GM23338 (cell line): ENCODE results near the gene COL6A1. TPM values are rescaled to one million over a fixed set of nuclear protein-coding genes. Genes with fewer than 3 reads are reported as not detected.

Source experiments
- CREB1 ChIP-seq: fragments of 250-450 bp; sonication (Bioruptor Pico); IDR thresholded peaks from 2 replicates; pipeline ENCODE4 v1.5.0; 2020; ENCODE audit warnings: low read depth, mild to moderate bottlenecking, moderate library complexity
- EZH2 ChIP-seq: fragments of 200-600 bp; sonication (generic); IDR thresholded peaks from one replicate; pipeline ENCODE4 v1.8.0; 2017; ENCODE audit warnings: antibody characterized with exemption, mild to moderate bottlenecking, low read depth; ENCODE audit not compliant: unreplicated experiment
- EZH2phosphoT487 ChIP-seq: fragments of 200-600 bp; sonication (generic); IDR thresholded peaks from one replicate; pipeline ENCODE4 v1.8.1; 2018; ENCODE audit warnings: antibody characterized with exemption; ENCODE audit not compliant: unreplicated experiment
- JUNB ChIP-seq: IDR thresholded peaks from one replicate; pipeline ENCODE4 v1.6.1; 2016; ENCODE audit warnings: antibody characterized with exemption; ENCODE audit not compliant: unreplicated experiment
- STAT1 ChIP-seq: IDR thresholded peaks from one replicate; pipeline ENCODE4 v1.6.1; 2016; ENCODE audit warnings: antibody characterized with exemption; ENCODE audit not compliant: unreplicated experiment
- ZNF114 ChIP-seq: fragments of 250-450 bp; sonication (Bioruptor Pico); IDR thresholded peaks from 2 replicates; pipeline ENCODE4 v1.5.0; 2020; ENCODE audit warnings: mild to moderate bottlenecking, moderate library complexity
- polyA plus RNA-seq: library from polyadenylated mRNA; unstranded; fragments of >200 nt; fragmentation: Nextera tagmentation; extraction: Ambion mirVana; gene quantifications from 2 replicates; pipeline ENCODE4 v1.2.1, GENCODE V29; 2016
- total RNA-seq: library from RNA; depleted of rRNA; stranded (reverse); fragments of >200 nt; shearing (Covaris generic); gene quantifications from 2 replicates; pipeline ENCODE4 v1.2.3, GENCODE V29; 2014
- TF ChIP-seq, protein P1 (sequence below): fragments of 250-450 bp; sonication (Bioruptor Pico); IDR thresholded peaks from 2 replicates; pipeline ENCODE4 v1.5.0; 2020; ENCODE audit warnings: mild to moderate bottlenecking, moderate library complexity
- TF ChIP-seq, protein P2 (sequence below), 2 experiments: fragments of 200-600 bp in 1 of 2; sonication (generic) in 1 of 2; conservative IDR thresholded peaks; 2 replicates each; pipeline versions ENCODE4 v1.5.1 to v1.6.1; 2016 to 2017; ENCODE audit warnings: antibody characterized with exemption in 2 of 2, low read depth in 2 of 2, mild to moderate bottlenecking in 2 of 2, moderate library complexity in 1 of 2

The COL6A1 gene
- total and polyA plus RNA-seq, 2 experiments from 2014 or later = 76.0 to 180 TPM

DNA sequence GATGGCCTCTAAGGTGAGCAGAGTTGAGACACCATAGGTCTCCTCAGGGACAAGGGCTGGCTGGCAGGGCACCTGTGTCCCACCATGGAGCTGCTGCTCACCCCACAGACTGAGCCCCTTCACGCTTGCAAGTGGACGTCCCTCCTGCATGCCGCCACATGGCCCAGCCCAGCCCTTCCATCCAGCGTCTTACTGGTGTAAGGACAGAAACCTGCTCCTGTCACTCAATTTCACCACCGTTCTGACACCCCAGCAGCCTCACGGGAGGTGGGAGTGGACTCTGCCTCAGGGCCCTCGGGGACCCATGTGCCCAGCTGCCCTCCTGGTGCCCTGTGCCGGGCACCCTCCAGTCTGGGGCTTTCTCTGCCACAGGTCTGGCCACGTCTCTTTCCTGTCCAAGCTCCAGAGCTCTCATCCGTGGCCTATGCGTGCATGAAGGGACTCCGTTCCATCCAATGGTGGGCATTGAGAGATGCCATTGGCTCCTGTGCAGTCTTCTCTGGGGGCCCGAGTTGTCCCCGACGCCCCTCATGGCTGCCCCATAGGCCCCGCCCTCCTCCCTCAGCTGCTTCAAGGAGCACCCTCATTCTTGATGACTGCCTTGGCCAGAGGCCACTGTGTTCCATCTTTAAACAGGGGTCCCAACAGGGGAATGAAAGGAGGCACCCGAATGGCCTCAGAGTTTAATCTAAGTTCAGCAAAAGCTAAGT, 42.6 kb upstream of the COL6A1 start (continued):
- TF ChIP-seq, protein P1, sequence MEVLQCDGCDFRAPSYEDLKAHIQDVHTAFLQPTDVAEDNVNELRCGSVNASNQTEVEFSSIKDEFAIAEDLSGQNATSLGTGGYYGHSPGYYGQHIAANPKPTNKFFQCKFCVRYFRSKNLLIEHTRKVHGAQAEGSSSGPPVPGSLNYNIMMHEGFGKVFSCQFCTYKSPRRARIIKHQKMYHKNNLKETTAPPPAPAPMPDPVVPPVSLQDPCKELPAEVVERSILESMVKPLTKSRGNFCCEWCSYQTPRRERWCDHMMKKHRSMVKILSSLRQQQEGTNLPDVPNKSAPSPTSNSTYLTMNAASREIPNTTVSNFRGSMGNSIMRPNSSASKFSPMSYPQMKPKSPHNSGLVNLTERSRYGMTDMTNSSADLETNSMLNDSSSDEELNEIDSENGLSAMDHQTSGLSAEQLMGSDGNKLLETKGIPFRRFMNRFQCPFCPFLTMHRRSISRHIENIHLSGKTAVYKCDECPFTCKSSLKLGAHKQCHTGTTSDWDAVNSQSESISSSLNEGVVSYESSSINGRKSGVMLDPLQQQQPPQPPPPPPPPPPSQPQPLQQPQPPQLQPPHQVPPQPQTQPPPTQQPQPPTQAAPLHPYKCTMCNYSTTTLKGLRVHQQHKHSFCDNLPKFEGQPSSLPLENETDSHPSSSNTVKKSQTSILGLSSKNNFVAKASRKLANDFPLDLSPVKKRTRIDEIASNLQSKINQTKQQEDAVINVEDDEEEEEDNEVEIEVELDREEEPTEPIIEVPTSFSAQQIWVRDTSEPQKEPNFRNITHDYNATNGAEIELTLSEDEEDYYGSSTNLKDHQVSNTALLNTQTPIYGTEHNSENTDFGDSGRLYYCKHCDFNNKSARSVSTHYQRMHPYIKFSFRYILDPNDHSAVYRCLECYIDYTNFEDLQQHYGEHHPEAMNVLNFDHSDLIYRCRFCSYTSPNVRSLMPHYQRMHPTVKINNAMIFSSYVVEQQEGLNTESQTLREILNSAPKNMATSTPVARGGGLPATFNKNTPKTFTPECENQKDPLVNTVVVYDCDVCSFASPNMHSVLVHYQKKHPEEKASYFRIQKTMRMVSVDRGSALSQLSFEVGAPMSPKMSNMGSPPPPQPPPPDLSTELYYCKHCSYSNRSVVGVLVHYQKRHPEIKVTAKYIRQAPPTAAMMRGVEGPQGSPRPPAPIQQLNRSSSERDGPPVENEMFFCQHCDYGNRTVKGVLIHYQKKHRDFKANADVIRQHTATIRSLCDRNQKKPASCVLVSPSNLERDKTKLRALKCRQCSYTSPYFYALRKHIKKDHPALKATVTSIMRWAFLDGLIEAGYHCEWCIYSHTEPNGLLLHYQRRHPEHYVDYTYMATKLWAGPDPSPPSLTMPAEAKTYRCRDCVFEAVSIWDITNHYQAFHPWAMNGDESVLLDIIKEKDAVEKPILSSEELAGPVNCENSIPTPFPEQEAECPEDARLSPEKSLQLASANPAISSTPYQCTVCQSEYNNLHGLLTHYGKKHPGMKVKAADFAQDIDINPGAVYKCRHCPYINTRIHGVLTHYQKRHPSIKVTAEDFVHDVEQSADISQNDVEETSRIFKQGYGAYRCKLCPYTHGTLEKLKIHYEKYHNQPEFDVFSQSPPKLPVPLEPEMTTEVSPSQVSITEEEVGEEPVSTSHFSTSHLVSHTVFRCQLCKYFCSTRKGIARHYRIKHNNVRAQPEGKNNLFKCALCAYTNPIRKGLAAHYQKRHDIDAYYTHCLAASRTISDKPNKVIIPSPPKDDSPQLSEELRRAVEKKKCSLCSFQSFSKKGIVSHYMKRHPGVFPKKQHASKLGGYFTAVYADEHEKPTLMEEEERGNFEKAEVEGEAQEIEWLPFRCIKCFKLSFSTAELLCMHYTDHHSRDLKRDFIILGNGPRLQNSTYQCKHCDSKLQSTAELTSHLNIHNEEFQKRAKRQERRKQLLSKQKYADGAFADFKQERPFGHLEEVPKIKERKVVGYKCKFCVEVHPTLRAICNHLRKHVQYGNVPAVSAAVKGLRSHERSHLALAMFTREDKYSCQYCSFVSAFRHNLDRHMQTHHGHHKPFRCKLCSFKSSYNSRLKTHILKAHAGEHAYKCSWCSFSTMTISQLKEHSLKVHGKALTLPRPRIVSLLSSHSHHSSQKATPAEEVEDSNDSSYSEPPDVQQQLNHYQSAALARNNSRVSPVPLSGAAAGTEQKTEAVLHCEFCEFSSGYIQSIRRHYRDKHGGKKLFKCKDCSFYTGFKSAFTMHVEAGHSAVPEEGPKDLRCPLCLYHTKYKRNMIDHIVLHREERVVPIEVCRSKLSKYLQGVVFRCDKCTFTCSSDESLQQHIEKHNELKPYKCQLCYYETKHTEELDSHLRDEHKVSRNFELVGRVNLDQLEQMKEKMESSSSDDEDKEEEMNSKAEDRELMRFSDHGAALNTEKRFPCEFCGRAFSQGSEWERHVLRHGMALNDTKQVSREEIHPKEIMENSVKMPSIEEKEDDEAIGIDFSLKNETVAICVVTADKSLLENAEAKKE = no peak
- TF ChIP-seq, protein P2, sequence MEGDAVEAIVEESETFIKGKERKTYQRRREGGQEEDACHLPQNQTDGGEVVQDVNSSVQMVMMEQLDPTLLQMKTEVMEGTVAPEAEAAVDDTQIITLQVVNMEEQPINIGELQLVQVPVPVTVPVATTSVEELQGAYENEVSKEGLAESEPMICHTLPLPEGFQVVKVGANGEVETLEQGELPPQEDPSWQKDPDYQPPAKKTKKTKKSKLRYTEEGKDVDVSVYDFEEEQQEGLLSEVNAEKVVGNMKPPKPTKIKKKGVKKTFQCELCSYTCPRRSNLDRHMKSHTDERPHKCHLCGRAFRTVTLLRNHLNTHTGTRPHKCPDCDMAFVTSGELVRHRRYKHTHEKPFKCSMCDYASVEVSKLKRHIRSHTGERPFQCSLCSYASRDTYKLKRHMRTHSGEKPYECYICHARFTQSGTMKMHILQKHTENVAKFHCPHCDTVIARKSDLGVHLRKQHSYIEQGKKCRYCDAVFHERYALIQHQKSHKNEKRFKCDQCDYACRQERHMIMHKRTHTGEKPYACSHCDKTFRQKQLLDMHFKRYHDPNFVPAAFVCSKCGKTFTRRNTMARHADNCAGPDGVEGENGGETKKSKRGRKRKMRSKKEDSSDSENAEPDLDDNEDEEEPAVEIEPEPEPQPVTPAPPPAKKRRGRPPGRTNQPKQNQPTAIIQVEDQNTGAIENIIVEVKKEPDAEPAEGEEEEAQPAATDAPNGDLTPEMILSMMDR (conservative IDR thresholded peaks at IDR 0.05; ENCODE audit: low read depth in 2 of 2) = no peak
- TF ChIP-seq CREB1 (no peak), EZH2phosphoT487 (no peak), EZH2 (no peak), STAT1 (no peak), JUNB (no peak), ZNF114 (no peak)
